Activated CD8-positive, alpha-beta T cell treated with anti-CD3 and anti-CD28 coated beads for 36 hours (primary cell): ENCODE data around the gene TMEM273. TPM values are rescaled to one million over a fixed set of nuclear protein-coding genes. Genes with fewer than 3 reads are reported as not detected.

ENCODE experiments used
- ATAC-seq: fragments of 200-7000 bp; cut with Tn5 transposase; one replicate; pipeline ENCODE4 v1.10.0; 2021; ENCODE audit warnings: mild to moderate bottlenecking, moderate library complexity
- CTCF ChIA-PET: fragments of 350-600 bp; sonication (Branson Sonifier 250); formaldehyde crosslinking; loops from one replicate; lab custom pipeline; 2021; ENCODE audit warnings: antibody characterized with exemption; lab: Charles Lee
- POLR2A ChIA-PET: fragments of 350-600 bp; sonication (Branson Sonifier 250); formaldehyde crosslinking; loops from one replicate; lab custom pipeline; 2021; ENCODE audit warnings: antibody characterized with exemption; lab: Charles Lee
- DNase-seq: peaks from one replicate; pipeline ENCODE4 v3.0.0-alpha.2; 2020
- H3K27ac Mint-ChIP-seq: one replicate; pipeline ENCODE4 v1.8.0; 2021; ENCODE audit warnings: mild to moderate bottlenecking, mixed read lengths
- H3K27me3 Mint-ChIP-seq: one replicate; pipeline ENCODE4 v1.8.0; 2021; ENCODE audit warnings: mixed read lengths
- H3K36me3 Mint-ChIP-seq: one replicate; pipeline ENCODE4 v1.8.0; 2021; ENCODE audit warnings: low read depth, mixed read lengths
- H3K4me1 Mint-ChIP-seq: one replicate; pipeline ENCODE4 v1.8.0; 2021; ENCODE audit warnings: low read depth, mixed read lengths
- H3K4me3 Mint-ChIP-seq: one replicate; pipeline ENCODE4 v1.8.0; 2021; ENCODE audit warnings: mild to moderate bottlenecking, moderate library complexity, mixed read lengths
- H3K9me3 Mint-ChIP-seq: one replicate; pipeline ENCODE4 v1.8.0; 2021; ENCODE audit warnings: mixed read lengths
- CTCF ChIP-seq: fragments of 200-600 bp; IDR thresholded peaks from one replicate; pipeline ENCODE4 v1.8.0; 2022; ENCODE audit warnings: antibody characterized with exemption, mild to moderate bottlenecking
- intact Hi-C: fragments of 100-400 bp; cut with micrococcal nuclease; formaldehyde crosslinking; loops from one replicate; pipeline ENCODE4 v1.10.0; 2022
- total RNA-seq, 2 experiments: library from RNA; stranded (reverse); gene quantifications; one replicate each; pipeline ENCODE4 v1.2.3, GENCODE V29; 2021

The TMEM273 gene
- total RNA-seq, 2 experiments from 2014 or later = 16.6 to 19.0 TPM

GRCh38 chr10:49169776-49170175 lies 18.4 kb downstream of the TMEM273 start:
- intact Hi-C loops = no loop called here
- ChIA-PET CTCF (no interaction called here), POLR2A (no interaction called here)
- TF ChIP-seq CTCF = no peak
- Mint-ChIP-seq H3K27ac (no peak overlapping the region), H3K4me3 (no peak overlapping the region), H3K27me3 (no peaks in the 10 kb centered on the region), H3K4me1 (peaks cover 7% of the 10 kb centered on the region), H3K36me3 (no peaks in the 10 kb centered on the region), H3K9me3 (no peaks in the 10 kb centered on the region)
- DNase-seq (no peak), ATAC-seq (no peak)

DNA sequence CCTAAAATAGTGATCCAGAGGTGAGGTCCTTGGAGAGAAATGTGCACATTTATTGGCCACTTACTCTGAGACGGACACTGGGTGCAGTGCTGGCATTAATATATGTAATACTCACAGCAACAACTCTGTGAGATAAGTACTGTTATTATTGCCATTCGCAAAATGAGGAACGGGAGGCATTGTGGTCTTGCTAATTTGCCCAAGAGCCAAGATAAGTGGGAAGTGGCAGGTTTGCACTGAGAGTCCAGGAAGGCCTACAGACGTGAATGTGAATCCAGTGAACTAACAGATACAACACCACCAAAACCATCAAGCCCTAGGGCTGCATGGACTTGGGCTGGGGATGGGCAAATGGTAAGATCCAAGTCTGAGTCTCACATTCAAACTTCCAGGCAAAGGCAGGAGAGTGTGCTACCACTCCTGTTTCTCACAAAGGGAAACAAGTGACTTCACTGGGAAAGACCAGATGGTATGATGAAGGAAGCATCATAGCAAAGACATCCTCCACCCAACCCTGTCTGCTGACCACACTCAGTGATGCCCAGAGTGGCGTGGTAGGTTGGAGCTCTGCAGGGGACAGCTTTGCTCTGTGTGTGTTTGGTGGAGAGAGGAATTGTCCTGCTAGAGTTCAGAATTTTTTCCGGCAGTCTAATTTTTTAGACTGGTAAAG lies 19.2 kb downstream of the TMEM273 start:
- POLR2A ChIA-PET = no interaction called here
- DNase-seq (no peak), ATAC-seq (no peak)
- no peak overlapping the region for H3K4me3 Mint-ChIP-seq
- H3K36me3 Mint-ChIP-seq = no peaks in the 10 kb centered on the region
- no peak overlapping the region for H3K27ac Mint-ChIP-seq
- CTCF ChIA-PET = no interaction called here
- peaks cover 12% of the 10 kb centered on the region for H3K4me1 Mint-ChIP-seq
- no peak for TF ChIP-seq CTCF
- H3K9me3 Mint-ChIP-seq = no peaks in the 10 kb centered on the region
- intact Hi-C loops = no loop called here
- H3K27me3 Mint-ChIP-seq = no peaks in the 10 kb centered on the region

DNA sequence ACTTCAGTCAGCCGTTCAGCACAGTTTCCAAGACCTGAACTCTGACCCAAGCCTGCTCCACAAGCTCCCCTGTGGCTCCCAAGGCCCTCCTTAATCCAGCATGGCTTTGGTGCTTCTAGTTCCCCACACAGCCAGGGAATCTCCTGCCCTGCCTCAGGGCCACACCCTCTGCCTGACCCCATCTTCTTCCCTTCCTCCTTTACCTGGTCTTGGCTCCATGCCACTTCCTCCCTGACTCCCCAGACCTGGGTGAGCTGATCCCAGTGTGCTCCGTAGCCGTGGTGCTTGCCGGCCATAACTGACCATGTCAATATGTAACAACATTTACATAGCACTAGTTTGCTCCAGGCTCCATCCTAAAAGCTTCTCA lies 20.0 kb downstream of the TMEM273 start:
- CTCF ChIA-PET = no interaction called here
- H3K9me3 Mint-ChIP-seq = no peaks in the 10 kb centered on the region
- no peak overlapping the region for H3K27ac Mint-ChIP-seq
- no peak overlapping the region for H3K4me3 Mint-ChIP-seq
- H3K36me3 Mint-ChIP-seq = no peaks in the 10 kb centered on the region
- no peak for DNase-seq
- no peaks in the 10 kb centered on the region for H3K27me3 Mint-ChIP-seq
- intact Hi-C loops = no loop called here
- POLR2A ChIA-PET = no interaction called here
- no peak for TF ChIP-seq CTCF
- peaks cover 12% of the 10 kb centered on the region for H3K4me1 Mint-ChIP-seq
- no peak for ATAC-seq

- no peaks in the 10 kb centered on the region for H3K9me3 Mint-ChIP-seq
- H3K27me3 Mint-ChIP-seq = no peaks in the 10 kb centered on the region
- no peaks in the 10 kb centered on the region for H3K36me3 Mint-ChIP-seq
- intact Hi-C loops = no loop called here
- peaks cover 12% of the 10 kb centered on the region for H3K4me1 Mint-ChIP-seq
- CTCF ChIA-PET = no interaction called here
- DNase-seq = no peak
- TF ChIP-seq CTCF = no peak
- ATAC-seq = no peak
- POLR2A ChIA-PET = no interaction called here
- no peak overlapping the region for H3K27ac Mint-ChIP-seq
- no peak overlapping the region for H3K4me3 Mint-ChIP-seq
Observed at GRCh38 chr10:49167425-49168170, 20.6 kb downstream of the TMEM273 start.
